B cell (primary cell): Measurements from ENCODE around the gene DGKZ. TPM values are rescaled to one million over a fixed set of nuclear protein-coding genes. Genes with fewer than 3 reads are reported as not detected.

Source experiments
- ATAC-seq: fragments of 200-7000 bp; cut with Tn5 transposase; one replicate; pipeline ENCODE4 v1.10.0; 2021; ENCODE audit warnings: low read depth, mild to moderate bottlenecking, moderate number of reproducible peaks, moderate library complexity
- CTCF ChIA-PET: fragments of 350-600 bp; sonication (Branson Sonifier 250); formaldehyde crosslinking; loops from one replicate; lab custom pipeline; 2021; ENCODE audit warnings: antibody characterized with exemption, inconsistent platforms; lab: Charles Lee
- POLR2A ChIA-PET: fragments of 350-600 bp; sonication (Branson Sonifier 250); formaldehyde crosslinking; loops from one replicate; lab custom pipeline; 2021; ENCODE audit warnings: antibody characterized with exemption; lab: Charles Lee
- DNase-seq: peaks from one replicate; pipeline ENCODE4 v3.0.0; 2013
- H2AFZ ChIP-seq: 2 replicates; pipeline ENCODE4 v1.6.1; 2012; ENCODE audit warnings: mild to moderate bottlenecking, low read depth, low read length; ENCODE audit not compliant: insufficient read depth, poor library complexity, severe bottlenecking
- H3K27ac ChIP-seq, 2 donors: 1 replicate in 1 of 2; 2 replicates in 1 of 2; pipeline ENCODE4 v1.5.1; 2012 to 2013; ENCODE audit warnings: low read length in 2 of 2, mild to moderate bottlenecking in 2 of 2, moderate library complexity in 1 of 2
- H3K27me3 ChIP-seq, 4 experiments: fragments of 200-600 bp in 1 of 4; sonication (generic) in 1 of 4; replicated peaks in 1 of 4; 1 replicate in 2 of 4; 2 replicates in 2 of 4; pipeline versions ENCODE4 v1.6.1 to v1.7.0; 2013 to 2016; ENCODE audit warnings: low read length in 3 of 4, mild to moderate bottlenecking in 2 of 4, mixed read lengths in 1 of 4, moderate library complexity in 1 of 4; ENCODE audit not compliant: insufficient read depth in 4 of 4, control insufficient read depth in 3 of 4; ENCODE audit errors: control extremely low read depth in 1 of 4
- H3K36me3 ChIP-seq, 2 experiments: replicated peaks in 1 of 2; 1 replicate in 1 of 2; 2 replicates in 1 of 2; pipeline versions ENCODE4 v1.6.1 to v1.7.1; 2013; ENCODE audit warnings: low read length in 1 of 2; ENCODE audit not compliant: insufficient read depth in 2 of 2, control insufficient read depth in 1 of 2; ENCODE audit errors: control extremely low read depth in 1 of 2, extremely low read depth in 1 of 2
- H3K4me1 ChIP-seq, 2 donors: fragments of 200-600 bp in 1 of 2; sonication (generic) in 1 of 2; 1 replicate in 1 of 2; 2 replicates in 1 of 2; pipeline versions ENCODE4 v1.5.1 to v1.6.1; 2013 to 2017; ENCODE audit warnings: low read length in 2 of 2; ENCODE audit not compliant: control insufficient read depth in 2 of 2, insufficient read depth in 2 of 2
- H3K4me2 ChIP-seq: replicated peaks from 2 replicates; pipeline ENCODE3; 2012; ENCODE audit warnings: mild to moderate bottlenecking, low read depth, low read length; ENCODE audit not compliant: poor library complexity, severe bottlenecking
- H3K4me3 ChIP-seq, 5 experiments: fragments of 200-600 bp in 1 of 5; sonication (generic) in 1 of 5; 1 replicate in 3 of 5; 2 replicates in 2 of 5; pipeline versions ENCODE4 v1.5.1 to v1.7.0; 2011 to 2016; ENCODE audit warnings: low read length in 4 of 5, mild to moderate bottlenecking in 4 of 5, low read depth in 2 of 5, control low read depth in 1 of 5, moderate library complexity in 1 of 5; ENCODE audit not compliant: insufficient read depth in 1 of 5; ENCODE audit errors: control extremely low read depth in 1 of 5, extremely low read depth in 1 of 5
- H3K79me2 ChIP-seq: fragments of 200-600 bp; sonication (generic); one replicate; pipeline ENCODE4 v1.6.0; 2016; ENCODE audit warnings: low read length; ENCODE audit not compliant: control insufficient read depth, insufficient read depth
- H3K9ac ChIP-seq: fragments of 200-600 bp; sonication (generic); 2 replicates; pipeline ENCODE4 v1.6.1; 2017; ENCODE audit warnings: mild to moderate bottlenecking, low read length, moderate library complexity
- H3K9me3 ChIP-seq, 3 donors: one replicate each; pipeline versions ENCODE4 v1.6.1 to v1.7.1; 2013; ENCODE audit warnings: low read length in 2 of 3; ENCODE audit not compliant: control insufficient read depth in 2 of 3, insufficient read depth in 1 of 3; ENCODE audit errors: control extremely low read depth in 1 of 3
- H4K20me1 ChIP-seq: 2 replicates; pipeline ENCODE4 v1.6.0; 2012; ENCODE audit warnings: mild to moderate bottlenecking, low read length; ENCODE audit not compliant: insufficient read depth, control insufficient read depth, poor library complexity, severe bottlenecking
- H3K27ac Mint-ChIP-seq: one replicate; pipeline ENCODE4 v1.8.0; 2021; ENCODE audit warnings: mixed read lengths
- H3K27me3 Mint-ChIP-seq: one replicate; pipeline ENCODE4 v1.8.0; 2021; ENCODE audit warnings: mixed read lengths
- H3K4me1 Mint-ChIP-seq: one replicate; pipeline ENCODE4 v1.8.0; 2021; ENCODE audit warnings: mixed read lengths
- H3K4me3 Mint-ChIP-seq: one replicate; pipeline ENCODE4 v1.8.0; 2021; ENCODE audit warnings: mixed read lengths
- H3K9me3 Mint-ChIP-seq: one replicate; pipeline ENCODE4 v1.8.0; 2022; ENCODE audit warnings: mixed read lengths; ENCODE audit not compliant: insufficient read depth
- EZH2 ChIP-seq: IDR thresholded peaks from 2 replicates; pipeline ENCODE4 v1.6.1; 2012; ENCODE audit warnings: borderline replicate concordance, low read depth, mild to moderate bottlenecking, moderate library complexity, low read length; ENCODE audit not compliant: insufficient read depth, poor library complexity, severe bottlenecking
- WGBS: methylation state at CpG from one replicate; pipeline ENCODE4 v1.1.5; 2013; ENCODE audit warnings: missing lambda C conversion rate; ENCODE audit not compliant: insufficient coverage; 5-methylcytosine and 5-hydroxymethylcytosine counted together
- intact Hi-C: fragments of 100-400 bp; cut with micrococcal nuclease; formaldehyde crosslinking; loops from one replicate; pipeline ENCODE4 v1.10.0; 2022
- polyA plus RNA-seq: library from polyadenylated mRNA; depleted of rRNA; stranded (reverse); fragments of >200 nt; gene quantifications from 2 replicates; pipeline ENCODE4 v1.2.3, GENCODE V29; 2012
- total RNA-seq, 2 donors: library from RNA; stranded (reverse); fragments of 120-200 nt in 1 of 2; gene quantifications; 1 replicate in 1 of 2; 2 replicates in 1 of 2; pipeline versions ENCODE4 v1.2.3 to v1.2.4, GENCODE V29; 2013 to 2022
- TF ChIP-seq, protein P1 (sequence below): fragments of 200-600 bp; IDR thresholded peaks from one replicate; pipeline ENCODE4 v1.8.0; 2022; ENCODE audit warnings: antibody characterized with exemption, mild to moderate bottlenecking

Gene DGKZ
- total and polyA plus RNA-seq, 2 donors (not counting 1 experiment from before 2014, with no cell fraction given) = 56.6 to 79.5 TPM

DNA sequence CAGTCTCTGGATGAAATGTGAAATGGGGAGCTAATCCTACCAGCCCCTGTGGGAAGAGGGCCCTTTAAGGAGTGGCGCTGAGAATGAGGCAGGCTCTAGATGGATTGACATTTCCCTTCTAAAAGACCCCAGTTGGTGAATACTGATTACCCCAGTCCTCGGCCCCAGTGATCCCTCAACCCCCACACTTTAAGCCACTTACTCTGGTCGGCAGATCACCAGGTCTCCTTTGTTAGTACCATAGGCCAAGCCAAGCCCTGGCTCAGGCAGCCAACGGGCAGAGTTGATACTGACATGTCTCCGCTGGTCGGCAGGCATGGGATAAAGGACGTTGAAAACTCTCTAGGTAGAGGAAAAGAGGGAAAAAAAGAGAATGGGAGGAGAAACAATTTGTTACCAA, 70.4 kb downstream of the DGKZ start:
- 100% methylated on average over 2 of the region's 7 CpGs for WGBS
- ATAC-seq (no peak), DNase-seq (no peak)
- Mint-ChIP-seq H3K27ac (no peak overlapping the region), H3K4me3 (no peak overlapping the region), H3K4me1 (no peaks in the 10 kb centered on the region), H3K27me3 (no peaks in the 10 kb centered on the region), H3K9me3 (no peaks in the 10 kb centered on the region)
- no peak overlapping the region for H2AFZ ChIP-seq
- no peaks in the 10 kb centered on the region for H3K4me1 ChIP-seq
- H3K4me3 ChIP-seq = no peak overlapping the region
- H3K4me2 ChIP-seq = no peak overlapping the region
- TF ChIP-seq EZH2 = no peak
- TF ChIP-seq, protein P1, sequence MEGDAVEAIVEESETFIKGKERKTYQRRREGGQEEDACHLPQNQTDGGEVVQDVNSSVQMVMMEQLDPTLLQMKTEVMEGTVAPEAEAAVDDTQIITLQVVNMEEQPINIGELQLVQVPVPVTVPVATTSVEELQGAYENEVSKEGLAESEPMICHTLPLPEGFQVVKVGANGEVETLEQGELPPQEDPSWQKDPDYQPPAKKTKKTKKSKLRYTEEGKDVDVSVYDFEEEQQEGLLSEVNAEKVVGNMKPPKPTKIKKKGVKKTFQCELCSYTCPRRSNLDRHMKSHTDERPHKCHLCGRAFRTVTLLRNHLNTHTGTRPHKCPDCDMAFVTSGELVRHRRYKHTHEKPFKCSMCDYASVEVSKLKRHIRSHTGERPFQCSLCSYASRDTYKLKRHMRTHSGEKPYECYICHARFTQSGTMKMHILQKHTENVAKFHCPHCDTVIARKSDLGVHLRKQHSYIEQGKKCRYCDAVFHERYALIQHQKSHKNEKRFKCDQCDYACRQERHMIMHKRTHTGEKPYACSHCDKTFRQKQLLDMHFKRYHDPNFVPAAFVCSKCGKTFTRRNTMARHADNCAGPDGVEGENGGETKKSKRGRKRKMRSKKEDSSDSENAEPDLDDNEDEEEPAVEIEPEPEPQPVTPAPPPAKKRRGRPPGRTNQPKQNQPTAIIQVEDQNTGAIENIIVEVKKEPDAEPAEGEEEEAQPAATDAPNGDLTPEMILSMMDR = no peak
- no peaks in the 10 kb centered on the region for H4K20me1 ChIP-seq
- H3K9me3 ChIP-seq = no peaks in the 10 kb centered on the region
- H3K9ac ChIP-seq = no peak overlapping the region
- ChIA-PET POLR2A (no interaction called here), CTCF (interaction anchor here (1.3 kb wide), 1 partner anchor 106 kb away, joined by 4 read pairs; no protein-coding TSS in a partner anchor)
- H3K36me3 ChIP-seq = peaks cover 5 to 63% of the 10 kb centered on the region in 2 experiments
- intact Hi-C loops = no loop called here
- no peak overlapping the region for H3K27ac ChIP-seq
- H3K79me2 ChIP-seq = no peaks in the 10 kb centered on the region
- H3K27me3 ChIP-seq = no peaks in the 10 kb centered on the region

DNA sequence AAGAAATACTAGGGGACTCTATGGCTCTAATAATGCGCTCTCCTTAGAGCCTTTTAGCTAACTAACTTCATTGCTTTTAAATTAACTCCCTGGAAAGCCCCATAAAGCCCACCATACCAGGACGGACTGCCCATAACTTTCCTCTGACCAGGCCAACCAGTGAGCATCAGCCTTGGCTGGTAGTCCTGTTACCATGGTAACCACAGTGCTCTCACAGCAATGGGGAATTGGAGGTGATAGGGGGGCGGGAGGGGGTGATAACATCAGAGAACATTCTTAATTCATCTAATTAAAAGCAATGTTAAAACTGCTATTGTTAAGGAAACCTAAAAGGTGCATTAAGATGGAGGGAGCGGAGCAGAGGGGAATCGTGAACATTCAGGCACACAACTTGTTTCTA, 71.5 kb downstream of the DGKZ start:
- POLR2A ChIA-PET = no interaction called here
- no peaks in the 10 kb centered on the region for H3K9me3 Mint-ChIP-seq
- H3K4me2 ChIP-seq = no peak overlapping the region
- no peaks in the 10 kb centered on the region for H3K79me2 ChIP-seq
- H3K4me1 ChIP-seq = no peaks in the 10 kb centered on the region
- no peaks in the 10 kb centered on the region for H3K4me1 Mint-ChIP-seq
- no peak overlapping the region for H3K27ac ChIP-seq
- no peak for DNase-seq
- H4K20me1 ChIP-seq = no peaks in the 10 kb centered on the region
- H2AFZ ChIP-seq = no peak overlapping the region
- TF ChIP-seq, protein P1 = no peak
- no peak for TF ChIP-seq EZH2
- CTCF ChIA-PET = no interaction called here
- intact Hi-C loops = no loop called here
- no peaks in the 10 kb centered on the region for H3K27me3 ChIP-seq
- H3K36me3 ChIP-seq = peaks cover 5 to 60% of the 10 kb centered on the region in 2 experiments
- H3K9me3 ChIP-seq = no peaks in the 10 kb centered on the region
- no peak overlapping the region for H3K27ac Mint-ChIP-seq
- ATAC-seq = no peak
- no peak overlapping the region for H3K9ac ChIP-seq
- H3K4me3 ChIP-seq = no peak overlapping the region
- no peak overlapping the region for H3K4me3 Mint-ChIP-seq
- 100% methylated on average over 1 of the region's 5 CpGs for WGBS
- no peaks in the 10 kb centered on the region for H3K27me3 Mint-ChIP-seq
